Naive B cell (primary cell): ENCODE data around the gene ATP11C. TPM values are rescaled to one million over a fixed set of nuclear protein-coding genes. Genes with fewer than 3 reads are reported as not detected.

ENCODE experiments used
- ATAC-seq, 2 donors: fragments of 150-1000 bp; cut with Tn5 transposase; 2 replicates each; pipeline ENCODE4 v1.10.0; 2021; ENCODE audit warnings: low read depth in 2 of 2, mild to moderate bottlenecking in 2 of 2, moderate library complexity in 2 of 2
- DNase-seq: peaks from one replicate; pipeline ENCODE4 v3.0.0; 2022
- H3K27ac Mint-ChIP-seq, 6 donors: one replicate each; pipeline ENCODE4 v1.8.0; 2020 to 2022; ENCODE audit warnings: mild to moderate bottlenecking in 6 of 6, mixed read lengths in 6 of 6, moderate library complexity in 5 of 6, inconsistent platforms in 2 of 6
- H3K27me3 Mint-ChIP-seq, 3 donors: one replicate each; pipeline ENCODE4 v1.8.0; 2021 to 2022; ENCODE audit warnings: mixed read lengths in 3 of 3, mild to moderate bottlenecking in 1 of 3
- H3K36me3 Mint-ChIP-seq, 2 donors: one replicate each; pipeline ENCODE4 v1.8.0; 2020 to 2022; ENCODE audit warnings: mixed read lengths in 2 of 2, inconsistent platforms in 1 of 2, mild to moderate bottlenecking in 1 of 2
- H3K4me1 Mint-ChIP-seq, 3 donors: one replicate each; pipeline ENCODE4 v1.8.0; 2020 to 2022; ENCODE audit warnings: mixed read lengths in 3 of 3, inconsistent platforms in 1 of 3, mild to moderate bottlenecking in 1 of 3, moderate library complexity in 1 of 3
- H3K4me3 Mint-ChIP-seq, 8 donors: one replicate each; pipeline ENCODE4 v1.8.0; 2020 to 2022; ENCODE audit warnings: mild to moderate bottlenecking in 8 of 8, mixed read lengths in 8 of 8, moderate library complexity in 8 of 8, inconsistent platforms in 2 of 8
- H3K9me3 Mint-ChIP-seq, 7 donors: one replicate each; pipeline ENCODE4 v1.8.0; 2020 to 2022; ENCODE audit warnings: mixed read lengths in 7 of 7, mild to moderate bottlenecking in 5 of 7, inconsistent platforms in 2 of 7, moderate library complexity in 1 of 7
- polyA plus RNA-seq, 6 donors: library from polyadenylated mRNA; unstranded; fragments of 300-500 nt; fragmentation: Illumina TruSeq; gene quantifications; one replicate each; pipeline ENCODE4 v1.2.3, GENCODE V29; 2021; ENCODE audit warnings: low read depth in 6 of 6

Gene ATP11C
- polyA plus RNA-seq, 6 donors from 2014 or later = 5.8 to 11.2 (median 8.0) TPM

DNA sequence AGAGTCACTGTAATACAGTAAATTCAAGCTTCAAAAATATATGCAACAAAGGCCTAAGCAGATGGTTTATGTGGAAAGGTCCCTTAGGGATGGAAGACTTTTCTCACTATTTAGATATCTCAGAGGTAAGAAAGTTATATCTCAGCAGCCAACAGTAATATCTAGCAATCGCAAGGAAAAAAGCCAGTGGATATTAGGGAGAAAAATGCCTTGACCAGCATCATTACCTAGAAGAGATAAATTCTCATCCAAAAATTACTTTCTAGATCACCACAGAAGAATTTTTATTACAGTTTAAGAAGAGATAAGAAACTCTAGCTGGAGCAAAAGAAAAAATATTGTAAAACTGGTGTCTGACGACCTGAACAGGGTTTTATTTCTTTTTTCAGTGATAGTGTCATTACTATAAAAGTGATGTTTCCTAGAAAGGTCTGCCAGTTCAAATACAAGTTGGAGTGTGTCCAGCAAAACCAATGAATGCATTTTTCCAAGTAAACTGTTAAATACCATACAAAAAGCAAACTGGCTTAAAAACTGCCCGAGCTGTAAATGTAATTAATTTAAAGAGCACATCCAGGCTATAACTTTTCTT is 100.0 kb downstream of the ATP11C start:
- no peaks in the 10 kb centered on the region for H3K36me3 Mint-ChIP-seq
- ATAC-seq = no peak
- no peak overlapping the region for H3K4me3 Mint-ChIP-seq
- no peak overlapping the region for H3K27ac Mint-ChIP-seq
- no peak for DNase-seq
- no peaks in the 10 kb centered on the region for H3K9me3 Mint-ChIP-seq
- no peaks in the 10 kb centered on the region for H3K27me3 Mint-ChIP-seq
- peaks cover 10 to 15% (median 13%) of the 10 kb centered on the region in 3 donors for H3K4me1 Mint-ChIP-seq

DNA sequence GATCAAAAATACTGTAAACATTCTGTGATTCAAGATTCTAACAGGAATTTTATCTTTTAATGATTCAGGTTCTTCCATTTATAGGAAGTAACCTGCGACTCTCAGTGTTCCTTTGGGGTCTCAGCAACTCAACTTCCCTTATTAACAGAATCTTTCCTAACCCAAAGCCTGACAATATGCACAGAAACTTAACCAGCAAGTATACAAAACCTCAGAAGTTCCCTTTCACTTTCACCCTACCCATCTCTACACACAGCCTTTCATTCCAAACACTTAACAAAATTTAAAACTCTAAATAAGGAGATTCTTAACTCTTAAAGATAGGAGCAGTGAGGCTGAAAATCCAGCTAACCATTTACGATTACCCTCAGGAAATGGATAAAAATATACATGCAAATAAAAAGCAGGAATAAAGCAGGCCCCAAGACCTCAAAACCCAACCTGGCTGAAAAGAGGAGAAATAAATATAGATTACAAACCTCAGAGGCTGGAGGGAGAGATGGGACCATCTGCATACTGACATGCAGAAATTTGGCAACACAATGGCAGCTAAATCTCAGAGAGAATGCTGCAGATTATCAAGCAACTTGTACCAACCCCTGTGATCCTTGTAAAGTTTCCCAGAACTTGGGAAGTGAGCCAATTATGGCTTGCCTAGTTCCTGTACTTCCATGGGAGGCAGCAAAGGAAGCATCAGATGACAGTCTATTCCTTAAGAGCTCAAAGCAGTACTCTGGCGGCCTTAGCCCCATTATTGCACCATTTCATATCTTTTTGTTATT is 101.0 kb downstream of the ATP11C start:
- no peaks in the 10 kb centered on the region for H3K36me3 Mint-ChIP-seq
- no peak for DNase-seq
- H3K27me3 Mint-ChIP-seq = no peaks in the 10 kb centered on the region
- no peaks in the 10 kb centered on the region for H3K9me3 Mint-ChIP-seq
- peak; percentile 38 to 44 for ATAC-seq
- peak overlapping the region in 2 of 6 donors; percentile 24 to 85 for H3K27ac Mint-ChIP-seq
- peak overlapping the region in 2 of 8 donors; percentile 4 to 47 for H3K4me3 Mint-ChIP-seq
- peaks cover 7 to 15% (median 9%) of the 10 kb centered on the region in 3 donors for H3K4me1 Mint-ChIP-seq

DNA sequence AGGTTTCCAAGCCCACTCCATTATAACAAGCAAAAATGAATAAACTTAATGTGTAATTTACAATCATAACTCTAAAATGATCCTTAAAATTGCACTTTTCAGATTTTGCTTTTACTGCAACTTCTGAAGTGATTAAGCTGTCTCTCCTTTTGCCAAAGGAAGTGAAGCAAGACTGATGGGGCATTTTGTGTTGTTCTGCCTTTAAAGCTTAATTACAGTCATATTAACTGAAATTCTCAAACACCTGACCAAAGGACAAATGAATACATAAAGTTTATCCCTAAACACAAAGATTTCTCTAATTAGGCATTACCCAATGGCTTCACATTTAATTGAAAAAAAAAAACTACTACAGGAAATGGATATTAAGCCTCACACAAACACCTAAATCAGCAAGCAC is 101.8 kb downstream of the ATP11C start:
- Mint-ChIP-seq H3K9me3 (no peaks in the 10 kb centered on the region), H3K27me3 (no peaks in the 10 kb centered on the region), H3K4me1 (peaks cover 7 to 15% (median 9%) of the 10 kb centered on the region in 3 donors), H3K36me3 (no peaks in the 10 kb centered on the region), H3K4me3 (no peak overlapping the region), H3K27ac (no peak overlapping the region)
- DNase-seq = no peak
- ATAC-seq = no peak

DNA sequence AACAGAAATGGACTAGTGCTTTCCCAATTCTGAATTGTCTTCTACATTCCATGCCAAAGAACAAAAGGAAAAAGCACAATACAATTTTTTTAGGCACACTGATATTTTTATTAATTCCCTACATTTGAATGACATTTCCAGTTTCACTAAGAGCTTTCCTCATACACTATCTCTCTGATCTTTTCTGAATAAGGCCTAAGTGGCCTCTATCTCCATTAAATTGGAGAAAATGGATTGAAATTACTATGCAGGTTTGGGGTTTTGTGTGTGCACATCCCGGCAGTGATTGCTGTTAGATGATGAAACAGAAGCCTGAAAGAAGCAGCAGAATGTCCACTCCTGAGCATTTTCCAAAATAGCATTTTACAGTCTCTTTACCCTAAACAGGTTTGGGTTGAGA is 104.0 kb downstream of the ATP11C start:
- ATAC-seq = no peak
- Mint-ChIP-seq H3K36me3 (no peaks in the 10 kb centered on the region), H3K27ac (no peak overlapping the region), H3K27me3 (no peaks in the 10 kb centered on the region), H3K9me3 (no peaks in the 10 kb centered on the region), H3K4me3 (no peak overlapping the region), H3K4me1 (peaks cover 7 to 15% (median 9%) of the 10 kb centered on the region in 3 donors)
- DNase-seq = no peak

DNA sequence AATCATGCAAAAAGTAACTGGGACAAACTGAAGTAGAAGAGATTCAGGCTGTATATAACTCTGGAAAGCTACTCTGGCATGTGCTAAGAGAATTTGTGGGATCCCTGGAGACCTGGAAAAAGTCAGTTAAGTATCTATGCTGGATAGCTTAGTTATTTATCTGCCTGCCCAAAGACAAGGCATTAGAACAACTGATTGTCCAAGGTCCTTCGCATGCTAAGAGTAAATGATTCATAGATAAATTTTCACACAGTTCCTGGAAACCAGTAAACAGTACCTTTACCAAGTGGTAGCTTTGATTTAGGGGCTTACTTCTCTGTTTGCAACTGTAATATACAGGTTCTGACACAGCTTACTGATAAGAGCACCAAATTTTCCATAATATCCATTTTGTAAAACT is 104.8 kb downstream of the ATP11C start:
- no peak for ATAC-seq
- H3K27ac Mint-ChIP-seq = no peak overlapping the region

DNA sequence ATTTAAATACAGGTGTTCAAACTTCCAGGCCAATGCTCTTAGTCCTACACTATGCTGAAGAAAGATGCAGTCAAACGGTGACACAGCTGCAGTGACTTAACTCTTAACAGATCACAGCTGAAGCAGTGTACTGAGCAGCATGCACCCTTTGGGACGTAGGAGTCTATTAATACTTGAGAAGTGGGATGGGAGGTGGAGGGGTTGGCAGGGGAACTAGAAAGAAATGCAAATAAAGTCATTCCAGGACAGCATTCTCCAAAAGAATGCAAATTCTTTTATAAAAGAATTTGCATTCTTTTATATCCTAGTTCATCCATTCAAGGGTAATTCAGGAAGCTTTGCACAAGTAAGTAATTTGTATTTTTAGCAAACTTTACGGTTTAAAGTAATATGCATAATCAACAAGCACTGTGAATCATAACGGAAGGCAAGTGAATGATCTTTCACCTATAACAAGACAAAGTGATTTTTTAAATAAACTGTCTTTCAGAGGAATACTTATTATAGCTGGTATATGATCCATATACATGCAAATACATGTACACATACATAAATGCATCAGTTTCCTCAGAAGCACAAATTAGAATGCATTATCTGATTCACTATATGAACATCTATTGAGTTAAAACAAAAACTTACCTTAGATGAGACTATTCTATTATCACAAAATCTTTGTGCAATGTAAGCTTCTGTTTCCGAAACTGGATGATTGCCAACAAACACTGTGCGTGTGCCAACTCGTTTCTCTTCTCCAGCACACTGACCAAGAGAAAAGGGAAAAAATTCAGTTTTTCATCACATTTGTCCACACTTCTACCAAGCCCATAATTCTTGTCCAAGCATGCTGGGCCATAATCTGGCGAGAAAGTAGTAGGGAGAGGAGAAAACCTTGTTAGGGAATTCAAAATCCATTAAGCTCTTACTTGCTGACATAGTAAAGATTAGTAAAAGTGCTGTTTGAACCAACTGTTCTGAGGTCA is 106.5 kb downstream of the ATP11C start:
- no peak for ATAC-seq
- no peaks in the 10 kb centered on the region for H3K9me3 Mint-ChIP-seq

More for the DNA sequence above, 104.8 kb downstream of the ATP11C start:
- H3K4me3 Mint-ChIP-seq = no peak overlapping the region
- no peaks in the 10 kb centered on the region for H3K27me3 Mint-ChIP-seq
- H3K9me3 Mint-ChIP-seq = no peaks in the 10 kb centered on the region
- H3K4me1 Mint-ChIP-seq = peaks cover 7 to 15% (median 9%) of the 10 kb centered on the region in 3 donors
- no peaks in the 10 kb centered on the region for H3K36me3 Mint-ChIP-seq
- DNase-seq = no peak

DNA sequence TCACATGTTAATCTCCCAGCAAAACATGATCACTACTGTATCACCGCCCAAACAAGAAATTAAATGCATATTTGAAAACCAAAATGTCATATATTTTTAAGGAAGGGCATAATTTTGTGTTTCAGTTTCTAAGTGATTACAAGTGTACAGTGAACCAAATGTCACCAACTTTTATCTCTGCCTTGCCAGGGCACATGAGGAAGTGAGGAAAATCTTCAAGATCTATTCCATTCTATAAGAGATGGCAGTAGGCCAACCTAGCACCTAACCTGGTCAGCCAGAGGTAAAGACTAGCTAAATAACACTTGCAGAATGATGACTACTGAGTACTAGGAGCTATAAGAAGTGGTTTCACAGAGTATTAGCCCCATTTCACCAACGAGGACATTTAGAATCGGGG is 107.2 kb downstream of the ATP11C start:
- H3K36me3 Mint-ChIP-seq = no peaks in the 10 kb centered on the region
- ATAC-seq = no peak
- no peaks in the 10 kb centered on the region for H3K9me3 Mint-ChIP-seq
- no peak overlapping the region for H3K27ac Mint-ChIP-seq
- H3K4me1 Mint-ChIP-seq = no peaks in the 10 kb centered on the region
- H3K4me3 Mint-ChIP-seq = no peak overlapping the region
- no peak for DNase-seq
- H3K27me3 Mint-ChIP-seq = no peaks in the 10 kb centered on the region

More for the DNA sequence above, 106.5 kb downstream of the ATP11C start:
- Mint-ChIP-seq H3K4me1 (peaks cover 2 to 3% (median 2%) of the 10 kb centered on the region in 3 donors), H3K4me3 (no peak overlapping the region), H3K27me3 (no peaks in the 10 kb centered on the region), H3K36me3 (no peaks in the 10 kb centered on the region), H3K27ac (no peak overlapping the region)
- DNase-seq = no peak

DNA sequence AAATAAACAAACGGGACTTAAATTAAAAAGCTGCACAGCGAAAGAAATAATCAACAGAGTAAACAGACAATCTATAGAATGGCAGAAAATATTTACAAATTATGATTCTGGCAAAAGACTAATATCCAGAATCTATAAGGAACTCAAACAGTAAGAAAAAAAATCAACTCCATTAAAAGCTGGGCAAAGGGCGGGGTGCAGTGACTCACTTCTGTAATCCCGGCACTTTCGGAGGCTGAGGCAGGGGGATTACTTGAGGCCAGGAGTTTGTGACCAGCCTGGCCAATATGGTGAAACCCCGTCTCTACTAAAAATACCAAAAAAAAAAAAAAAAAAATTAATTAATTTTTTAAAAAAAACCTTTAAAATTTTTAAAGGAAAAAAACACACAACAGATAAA is 109.0 kb downstream of the ATP11C start:
- no peak for ATAC-seq
- Mint-ChIP-seq H3K4me1 (no peaks in the 10 kb centered on the region), H3K4me3 (no peak overlapping the region), H3K9me3 (no peaks in the 10 kb centered on the region), H3K27ac (no peak overlapping the region), H3K27me3 (no peaks in the 10 kb centered on the region), H3K36me3 (peaks cover 0 to under 1% of the 10 kb centered on the region in 2 donors)
- DNase-seq = no peak

DNA sequence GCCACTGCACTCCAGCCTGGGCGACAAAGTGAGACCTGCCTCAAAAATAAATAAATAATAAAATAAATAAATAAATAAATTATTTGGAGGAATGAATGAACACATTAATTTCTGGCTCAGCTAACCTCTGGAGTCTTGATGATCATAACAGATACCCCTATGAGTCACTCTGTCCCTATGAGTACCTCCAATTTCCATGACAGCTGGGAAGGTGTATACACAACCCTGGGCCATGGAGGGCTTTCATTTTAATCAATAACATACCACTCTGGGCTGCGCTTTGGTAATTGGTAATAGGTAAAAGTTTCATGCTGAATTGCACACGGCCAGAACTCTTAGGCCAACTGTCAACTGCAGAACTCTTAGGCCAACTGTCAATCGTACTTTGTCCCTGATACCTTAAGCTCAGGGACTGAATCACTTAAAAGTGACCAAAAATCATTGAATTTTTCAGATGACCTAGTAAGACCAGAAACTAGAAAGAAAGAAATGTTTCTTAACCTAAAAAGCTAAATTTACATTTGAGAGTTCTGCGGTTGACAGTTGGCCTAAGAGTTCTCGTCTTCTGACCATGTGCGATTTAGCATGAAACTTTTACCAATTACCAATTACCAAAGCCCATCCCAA is 112.4 kb downstream of the ATP11C start:
- Mint-ChIP-seq H3K4me3 (no peak overlapping the region), H3K27ac (no peak overlapping the region), H3K36me3 (peaks cover 0 to 13% of the 10 kb centered on the region in 2 donors), H3K4me1 (no peaks in the 10 kb centered on the region), H3K27me3 (no peaks in the 10 kb centered on the region), H3K9me3 (peaks cover 0 to 1% (median 0%) of the 10 kb centered on the region in 7 donors)
- ATAC-seq = no peak
- DNase-seq = no peak

DNA sequence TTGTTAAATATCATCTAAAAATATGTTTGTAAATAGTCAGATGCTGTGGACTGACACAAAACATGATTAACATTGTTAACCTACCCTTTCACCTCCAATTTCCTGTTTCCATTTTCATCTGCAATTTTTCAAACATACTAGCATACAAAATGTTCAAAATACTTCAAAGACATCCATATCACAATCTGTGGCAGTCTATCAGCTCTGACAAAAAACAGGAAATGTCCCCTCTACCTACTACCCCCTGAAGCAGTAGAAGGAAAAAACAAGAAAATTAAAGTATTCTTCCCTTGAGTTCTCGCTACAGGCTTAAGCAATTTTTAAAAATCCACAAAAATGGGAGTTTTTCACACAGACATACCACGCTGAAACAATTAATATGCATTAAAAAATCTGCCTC is 116.6 kb downstream of the ATP11C start:
- no peak for DNase-seq
- H3K4me3 Mint-ChIP-seq = no peak overlapping the region
- H3K27ac Mint-ChIP-seq = peak overlapping the region in 4 of 6 donors; percentile 12 to 47 (median 22)
- ATAC-seq = no peak
- H3K4me1 Mint-ChIP-seq = peaks cover 5 to 8% (median 8%) of the 10 kb centered on the region in 3 donors
- H3K27me3 Mint-ChIP-seq = no peaks in the 10 kb centered on the region
- peaks cover 0 to 13% of the 10 kb centered on the region in 2 donors for H3K36me3 Mint-ChIP-seq
- peaks cover 0 to 3% (median 0%) of the 10 kb centered on the region in 7 donors for H3K9me3 Mint-ChIP-seq

DNA sequence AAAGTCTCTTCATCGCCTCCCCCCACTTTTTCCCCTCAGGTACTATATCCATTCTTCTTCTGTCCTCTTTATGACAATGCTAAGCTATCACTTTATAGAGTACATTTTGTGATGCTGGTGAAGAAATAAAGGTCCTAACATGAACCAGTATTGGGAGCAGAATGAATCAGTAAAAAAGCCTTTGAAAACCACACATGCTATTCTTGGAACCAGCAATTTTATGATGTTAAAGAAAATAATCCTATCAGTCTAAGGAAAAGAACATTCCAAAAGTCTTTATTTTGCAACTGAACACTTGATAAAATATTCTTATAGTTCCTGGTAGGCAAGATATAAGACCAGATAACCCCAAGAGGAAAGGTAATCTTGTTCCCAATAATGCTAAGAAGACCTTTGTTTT is 117.1 kb downstream of the ATP11C start:
- peaks cover 0 to 3% (median 0%) of the 10 kb centered on the region in 7 donors for H3K9me3 Mint-ChIP-seq
- ATAC-seq (no peak), DNase-seq (no peak)
- no peaks in the 10 kb centered on the region for H3K27me3 Mint-ChIP-seq
- H3K36me3 Mint-ChIP-seq = peaks cover 0 to 13% of the 10 kb centered on the region in 2 donors
- H3K4me1 Mint-ChIP-seq = peaks cover 5 to 8% (median 8%) of the 10 kb centered on the region in 3 donors
- H3K4me3 Mint-ChIP-seq = no peak overlapping the region
- peak overlapping the region in 2 of 6 donors; percentile 12 for H3K27ac Mint-ChIP-seq

DNA sequence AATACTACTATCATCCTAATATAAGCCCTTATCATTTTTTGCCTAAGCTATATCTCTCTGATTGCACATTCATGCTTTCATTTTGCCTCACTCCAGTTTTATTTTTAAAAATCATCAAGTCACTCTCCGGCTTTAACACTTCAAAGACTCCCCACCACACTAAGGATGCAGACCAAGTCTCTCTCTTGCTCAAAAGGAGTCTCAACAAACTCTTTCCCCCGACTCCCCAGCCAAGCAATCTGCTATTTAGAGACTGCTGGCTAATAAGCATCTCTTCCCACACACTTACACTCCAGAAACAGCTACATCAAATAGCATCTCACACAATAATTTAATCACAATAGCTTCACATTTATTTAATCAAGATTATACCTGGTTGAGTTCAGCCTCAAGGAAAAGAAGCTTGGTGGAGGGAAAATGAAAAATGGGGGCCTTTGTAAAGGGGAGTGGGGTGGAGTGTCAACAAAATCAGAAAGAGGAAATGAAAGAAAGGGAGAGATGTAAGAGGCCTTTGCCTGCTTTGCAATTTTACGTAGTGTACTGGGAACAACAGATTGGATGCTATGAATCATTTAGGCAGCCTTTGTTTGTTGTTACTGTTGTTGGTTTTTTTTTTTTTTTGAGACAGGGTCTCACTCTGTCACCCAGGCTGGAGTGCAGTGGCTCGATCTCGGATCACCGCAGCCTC is 120.8 kb downstream of the ATP11C start:
- Mint-ChIP-seq H3K4me3 (peak overlapping the region in 1 of 8 donors; percentile 21), H3K9me3 (peaks cover 0 to 6% (median under 1%) of the 10 kb centered on the region in 7 donors), H3K36me3 (no peaks in the 10 kb centered on the region), H3K27me3 (no peaks in the 10 kb centered on the region), H3K4me1 (peaks cover 5 to 8% (median 8%) of the 10 kb centered on the region in 3 donors), H3K27ac (peak overlapping the region; percentile 0 to 65 (median 8))
- DNase-seq (peak; percentile 7), ATAC-seq (peak; percentile 71 to 73)
